GM12892 (cell line): ENCODE data around the gene CTNNB1.

Experiments used
- POLR2A ChIP-seq: IDR thresholded peaks from 2 replicates; pipeline ENCODE4 v1.6.1; 2011; ENCODE audit warnings: low read depth, low read length, control low read depth
- POLR2AphosphoS5 ChIP-seq: IDR thresholded peaks from 2 replicates; pipeline ENCODE4 v1.6.1; 2011; ENCODE audit warnings: low read depth, low read length, control low read depth
- TAF1 ChIP-seq: IDR thresholded peaks from 2 replicates; pipeline ENCODE4 v1.6.1; 2011; ENCODE audit warnings: low read depth, mild to moderate bottlenecking, control low read depth, low read length, borderline replicate concordance

- TF ChIP-seq TAF1 (peak; percentile 99), POLR2A (peak; percentile 99), POLR2AphosphoS5 (peak; percentile 97)
These were observed at the start of gene CTNNB1 for GRCh38 chr3:41198950-41199865.
